Kidney (tissue), 14 donors: ENCODE results near the gene TBC1D10A. TPM values are rescaled to one million over a fixed set of nuclear protein-coding genes. Genes with fewer than 3 reads are reported as not detected.

Experiments used
- DNase-seq, 5 donors: peaks; one replicate each; pipeline ENCODE4 v3.0.0-alpha.2; 2013 to 2020
- FAIRE-seq: peaks from 2 replicates; lab custom pipeline; 2012; peaks lifted over from hg19 to GRCh38; lab: Jason Lieb, UNC
- H3K27ac ChIP-seq, 2 donors: one replicate each; pipeline ENCODE4 v1.7.0; 2013; ENCODE audit warnings: low read depth in 2 of 2, low read length in 2 of 2, inconsistent platforms in 1 of 2
- H3K27me3 ChIP-seq: one replicate; pipeline ENCODE4 v1.7.1; 2013; ENCODE audit warnings: low read length, inconsistent platforms; ENCODE audit not compliant: control insufficient read depth, insufficient read depth
- H3K36me3 ChIP-seq, 3 donors: one replicate each; pipeline versions ENCODE4 v1.7.0 to v1.7.1; 2013; ENCODE audit warnings: low read length in 3 of 3, control low read depth in 1 of 3, inconsistent platforms in 1 of 3; ENCODE audit not compliant: insufficient read depth in 3 of 3, control insufficient read depth in 2 of 3
- H3K4me1 ChIP-seq, 3 donors: one replicate each; pipeline versions ENCODE4 v1.7.0 to v1.7.1; 2013; ENCODE audit warnings: low read length in 3 of 3, inconsistent platforms in 1 of 3, low read depth in 1 of 3; ENCODE audit not compliant: control insufficient read depth in 2 of 3, insufficient read depth in 2 of 3
- H3K4me3 ChIP-seq, 3 donors: one replicate each; pipeline versions ENCODE4 v1.7.0 to v1.8.1; 2013; ENCODE audit warnings: low read length in 3 of 3, control low read depth in 1 of 3, inconsistent platforms in 1 of 3
- H3K9ac ChIP-seq, 3 donors: one replicate each; pipeline versions ENCODE4 v1.7.0 to v1.7.1; 2013; ENCODE audit warnings: low read length in 3 of 3, control low read depth in 1 of 3, inconsistent platforms in 1 of 3
- H3K9me3 ChIP-seq, 3 donors: one replicate each; pipeline versions ENCODE4 v1.7.0 to v1.7.1; 2013; ENCODE audit warnings: low read length in 3 of 3, control low read depth in 1 of 3, inconsistent platforms in 1 of 3; ENCODE audit not compliant: control insufficient read depth in 2 of 3, insufficient read depth in 1 of 3
- intact Hi-C: fragments of 100-400 bp; cut with DNase I; formaldehyde crosslinking; loops from one replicate; pipeline ENCODE4 v1.11.1; 2022
- polyA plus RNA-seq: library from polyadenylated mRNA; stranded (reverse); fragments of 350-450 nt; fragmentation: Illumina TruSeq; extraction: RNeasy Lipid Tissue Mini Kit (QIAGEN cat#74804); gene quantifications from one replicate; pipeline ENCODE4 v1.2.3, GENCODE V29; 2014; ENCODE audit warnings: low read depth, low replicate concordance; ENCODE audit not compliant: insufficient read depth
- total RNA-seq: library from RNA; stranded (reverse); fragmentation: NEBNext Ultra II Directional; extraction: Animal tissue kit (Norgen Biotek cat#: 25700); gene quantifications from one replicate; pipeline ENCODE4 v1.2.1, GENCODE V29; 2021
- TF ChIP-seq, protein P1 (sequence below): IDR thresholded peaks from 3 replicates; pipeline ENCODE4 v1.5.1; 2012; ENCODE audit warnings: mild to moderate bottlenecking, moderate library complexity, borderline replicate concordance; ENCODE audit not compliant: insufficient read depth; ENCODE audit errors: extremely low read depth
- donor health status: control.
- donor health status: control.
- donor health status: control.
- donor health status: control.
- donor health status: control.
- donor health status: DM: yes; HTN: yes; CAD: no.
- donor health status: Normal renal cell carcinoma (clear cell type).

The TBC1D10A gene
- total and polyA plus RNA-seq, 2 donors from 2014 or later, result 31.0 to 34.5 TPM

DNA sequence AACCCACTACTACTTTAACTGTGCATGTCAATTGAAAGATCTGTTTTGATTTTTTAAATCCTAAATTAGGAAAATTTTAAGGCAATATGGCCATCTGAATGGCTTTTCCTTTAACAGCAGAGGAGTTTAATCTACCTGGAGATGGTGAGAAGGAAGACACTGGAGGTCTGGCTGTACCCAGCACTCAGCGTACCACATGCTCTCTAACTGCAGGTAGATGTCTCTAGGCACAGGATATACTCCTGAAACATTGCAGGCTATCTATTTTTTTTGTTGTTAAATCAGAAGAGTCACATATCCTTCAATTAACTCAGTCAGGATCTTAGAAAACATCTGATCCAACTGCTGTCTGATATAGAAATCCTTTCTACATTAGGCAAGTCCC is 20.1 kb downstream of the TBC1D10A start:
- TF ChIP-seq, protein P1, sequence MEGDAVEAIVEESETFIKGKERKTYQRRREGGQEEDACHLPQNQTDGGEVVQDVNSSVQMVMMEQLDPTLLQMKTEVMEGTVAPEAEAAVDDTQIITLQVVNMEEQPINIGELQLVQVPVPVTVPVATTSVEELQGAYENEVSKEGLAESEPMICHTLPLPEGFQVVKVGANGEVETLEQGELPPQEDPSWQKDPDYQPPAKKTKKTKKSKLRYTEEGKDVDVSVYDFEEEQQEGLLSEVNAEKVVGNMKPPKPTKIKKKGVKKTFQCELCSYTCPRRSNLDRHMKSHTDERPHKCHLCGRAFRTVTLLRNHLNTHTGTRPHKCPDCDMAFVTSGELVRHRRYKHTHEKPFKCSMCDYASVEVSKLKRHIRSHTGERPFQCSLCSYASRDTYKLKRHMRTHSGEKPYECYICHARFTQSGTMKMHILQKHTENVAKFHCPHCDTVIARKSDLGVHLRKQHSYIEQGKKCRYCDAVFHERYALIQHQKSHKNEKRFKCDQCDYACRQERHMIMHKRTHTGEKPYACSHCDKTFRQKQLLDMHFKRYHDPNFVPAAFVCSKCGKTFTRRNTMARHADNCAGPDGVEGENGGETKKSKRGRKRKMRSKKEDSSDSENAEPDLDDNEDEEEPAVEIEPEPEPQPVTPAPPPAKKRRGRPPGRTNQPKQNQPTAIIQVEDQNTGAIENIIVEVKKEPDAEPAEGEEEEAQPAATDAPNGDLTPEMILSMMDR, result no peak

DNA sequence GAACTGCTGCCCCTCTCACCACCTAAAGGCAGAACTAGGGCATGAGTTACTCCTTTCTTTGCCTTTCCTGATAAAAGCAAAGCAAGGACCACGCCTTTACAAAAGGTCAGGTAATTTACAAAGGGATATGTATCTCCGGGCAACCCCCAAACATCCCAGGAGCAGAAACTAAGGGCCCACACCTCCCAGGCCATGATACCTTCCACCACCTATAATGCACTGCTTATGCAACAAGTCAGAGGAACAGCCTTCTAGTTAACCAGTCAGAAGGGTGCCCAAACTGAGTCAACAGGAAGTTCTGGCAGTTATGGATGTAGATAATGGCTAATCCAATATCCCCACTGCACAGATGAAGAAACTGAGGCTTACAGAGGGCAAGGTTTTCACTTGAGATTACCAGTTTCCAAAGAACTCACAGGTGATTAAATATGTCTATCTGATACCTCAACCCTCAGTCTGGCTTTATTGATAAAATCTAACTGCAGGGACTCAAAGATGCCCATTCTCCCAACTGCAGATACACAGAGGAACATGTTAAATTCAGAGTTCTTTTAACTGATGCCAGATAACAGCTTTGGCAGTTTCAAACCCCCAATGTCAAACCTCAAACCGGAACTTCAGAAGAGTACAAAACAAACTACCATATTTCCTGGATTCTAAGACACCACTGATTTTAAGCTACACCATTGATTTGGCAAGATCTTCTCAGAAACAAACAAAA is 20.7 kb downstream of the TBC1D10A start:
- TF ChIP-seq, protein P1, result no peak
- intact Hi-C loops, result no loop called here
- no peak for FAIRE-seq
- Histone ChIP-seq H3K27me3 (no peaks in the 10 kb centered on the region), H3K4me1 (peaks cover 8 to 85% (median 71%) of the 10 kb centered on the region in 3 donors), H3K36me3 (peaks cover 0 to 17% (median 10%) of the 10 kb centered on the region in 3 donors), H3K9me3 (no peaks in the 10 kb centered on the region), H3K27ac (peak overlapping the region; percentile 88 to 92), H3K4me3 (peak overlapping the region in 1 of 3 donors; percentile 7), H3K9ac (peak overlapping the region in 1 of 3 donors; percentile 60)
- DNase-seq, result no peak

More for the DNA sequence above, 20.1 kb downstream of the TBC1D10A start:
- Histone ChIP-seq H3K27ac (peak overlapping the region; percentile 63 to 88), H3K27me3 (no peaks in the 10 kb centered on the region), H3K4me3 (no peak overlapping the region), H3K36me3 (peaks cover 0 to 13% (median 10%) of the 10 kb centered on the region in 3 donors), H3K9me3 (no peaks in the 10 kb centered on the region), H3K4me1 (peaks cover 8 to 88% (median 76%) of the 10 kb centered on the region in 3 donors), H3K9ac (peak overlapping the region in 1 of 3 donors; percentile 44)
- intact Hi-C loops, result no loop called here
- FAIRE-seq, result no peak
- no peak for DNase-seq

DNA sequence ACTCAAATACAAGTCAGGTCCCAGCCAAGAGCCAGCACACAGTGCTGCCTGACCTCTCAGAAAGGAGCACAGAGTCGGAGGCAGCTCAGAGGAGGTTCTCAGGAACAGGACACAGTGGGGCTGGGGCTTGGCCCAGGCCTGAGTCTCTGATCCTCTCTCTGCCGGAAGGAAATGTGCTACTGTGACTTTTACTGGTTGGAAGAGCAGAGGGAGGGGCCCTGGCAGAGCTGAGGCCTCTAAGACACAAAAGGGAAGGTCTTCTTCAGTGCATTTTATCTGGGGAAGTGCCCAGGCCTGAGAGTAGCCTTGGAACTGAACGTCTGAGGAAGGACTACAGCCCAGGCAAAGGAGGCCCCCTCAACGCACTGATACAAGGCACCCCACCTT is 21.2 kb downstream of the TBC1D10A start:
- Histone ChIP-seq H3K27ac (peak overlapping the region; percentile 88 to 92), H3K36me3 (peaks cover 0 to 19% (median 15%) of the 10 kb centered on the region in 3 donors), H3K9ac (peak overlapping the region in 1 of 3 donors; percentile 60), H3K27me3 (no peaks in the 10 kb centered on the region), H3K9me3 (no peaks in the 10 kb centered on the region), H3K4me3 (peak overlapping the region in 1 of 3 donors; percentile 7), H3K4me1 (peaks cover 2 to 82% (median 66%) of the 10 kb centered on the region in 3 donors)
- intact Hi-C loops, result no loop called here
- TF ChIP-seq, protein P1, result no peak
- DNase-seq, result peak in 1 of 5 donors; percentile 88
- FAIRE-seq, result no peak
